Activated CD8-positive, alpha-beta T cell treated with anti-CD3 and anti-CD28 coated beads, Interleukin-2, amount 10 ng/mL, durations not matched to agents 7 days and 5 days (primary cell): ENCODE results near the gene FIGN. TPM values are rescaled to one million over a fixed set of nuclear protein-coding genes. Genes with fewer than 3 reads are reported as not detected.

Source experiments
- ATAC-seq: fragments of 150-1000 bp; cut with Tn5 transposase; one replicate; pipeline ENCODE4 v1.10.0; 2021; ENCODE audit warnings: moderate library complexity
- CTCF ChIA-PET: fragments of 350-600 bp; sonication (Branson Sonifier 250); formaldehyde crosslinking; loops from one replicate; lab custom pipeline; 2021; ENCODE audit warnings: antibody characterized with exemption; lab: Charles Lee
- POLR2A ChIA-PET: fragments of 350-600 bp; sonication (Branson Sonifier 250); formaldehyde crosslinking; loops from one replicate; lab custom pipeline; 2021; ENCODE audit warnings: antibody characterized with exemption; lab: Charles Lee
- DNase-seq: peaks from one replicate; pipeline ENCODE4 v3.0.0-alpha.2; 2020
- H3K27ac Mint-ChIP-seq: one replicate; pipeline ENCODE4 v1.8.0; 2021; ENCODE audit warnings: mild to moderate bottlenecking, mixed read lengths
- H3K27me3 Mint-ChIP-seq: one replicate; pipeline ENCODE4 v1.8.0; 2021; ENCODE audit warnings: low read depth, mixed read lengths
- H3K36me3 Mint-ChIP-seq: one replicate; pipeline ENCODE4 v1.8.0; 2021; ENCODE audit warnings: low read depth, mixed read lengths
- H3K4me1 Mint-ChIP-seq: one replicate; pipeline ENCODE4 v1.8.0; 2021; ENCODE audit warnings: low read depth, mixed read lengths
- H3K4me3 Mint-ChIP-seq: one replicate; pipeline ENCODE4 v1.8.0; 2021; ENCODE audit warnings: mild to moderate bottlenecking, mixed read lengths
- H3K9me3 Mint-ChIP-seq: one replicate; pipeline ENCODE4 v1.8.0; 2022; ENCODE audit warnings: mixed read lengths; ENCODE audit not compliant: insufficient read depth
- total RNA-seq, 2 experiments: library from RNA; stranded (reverse); gene quantifications; one replicate each; pipeline ENCODE4 v1.2.3, GENCODE V29; 2021

The FIGN gene
- total RNA-seq, 2 experiments from 2014 or later, result not detected

DNA sequence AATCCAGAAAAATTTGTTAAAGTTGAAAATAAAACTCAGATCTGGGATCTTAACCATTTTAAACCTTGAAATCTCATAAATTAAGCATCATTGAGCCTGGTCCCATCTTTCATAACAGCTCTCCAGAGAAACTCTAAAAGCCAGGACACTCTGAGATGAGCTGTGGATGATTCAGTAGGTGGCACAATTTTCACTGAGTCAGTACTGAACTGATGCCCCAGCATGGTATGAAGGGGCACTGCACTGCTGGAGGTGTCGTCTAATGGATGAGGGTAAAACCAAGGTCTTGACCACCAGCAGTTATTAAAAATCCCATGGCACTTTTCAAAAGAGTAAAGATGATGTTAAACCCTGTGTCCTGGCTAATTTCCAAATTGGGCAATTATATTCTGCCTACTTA is 170.6 kb downstream of the FIGN start:
- Mint-ChIP-seq H3K27ac (no peak overlapping the region), H3K4me1 (no peaks in the 10 kb centered on the region), H3K27me3 (no peaks in the 10 kb centered on the region), H3K4me3 (no peak overlapping the region), H3K36me3 (no peaks in the 10 kb centered on the region), H3K9me3 (no peaks in the 10 kb centered on the region)
- POLR2A ChIA-PET, result no interaction called here
- DNase-seq (no peak), ATAC-seq (no peak)
- CTCF ChIA-PET, result no interaction called here

DNA sequence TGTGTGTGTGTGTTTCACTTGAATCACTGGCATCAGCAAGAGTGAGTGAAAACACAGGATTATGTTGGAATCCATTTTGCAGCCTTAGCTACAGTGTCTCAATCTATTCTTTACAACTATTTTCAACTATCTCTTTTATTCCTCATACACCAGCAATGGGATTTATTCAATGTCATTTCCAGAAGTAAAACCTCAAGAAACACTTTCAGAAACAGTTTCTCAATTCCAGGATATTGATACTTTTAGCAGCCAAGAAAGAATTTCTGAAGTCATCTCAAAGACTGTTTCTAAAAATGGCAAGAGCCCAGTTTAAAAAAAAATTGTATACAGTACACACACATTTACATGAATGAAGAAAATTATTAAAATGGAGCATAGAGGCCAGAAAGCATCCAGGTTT is 171.6 kb downstream of the FIGN start:
- CTCF ChIA-PET, result no interaction called here
- H3K4me1 Mint-ChIP-seq, result no peaks in the 10 kb centered on the region
- no peak for DNase-seq
- no peaks in the 10 kb centered on the region for H3K9me3 Mint-ChIP-seq
- no peaks in the 10 kb centered on the region for H3K36me3 Mint-ChIP-seq
- no peaks in the 10 kb centered on the region for H3K27me3 Mint-ChIP-seq
- no peak overlapping the region for H3K27ac Mint-ChIP-seq
- no peak overlapping the region for H3K4me3 Mint-ChIP-seq
- POLR2A ChIA-PET, result no interaction called here
- no peak for ATAC-seq

DNA sequence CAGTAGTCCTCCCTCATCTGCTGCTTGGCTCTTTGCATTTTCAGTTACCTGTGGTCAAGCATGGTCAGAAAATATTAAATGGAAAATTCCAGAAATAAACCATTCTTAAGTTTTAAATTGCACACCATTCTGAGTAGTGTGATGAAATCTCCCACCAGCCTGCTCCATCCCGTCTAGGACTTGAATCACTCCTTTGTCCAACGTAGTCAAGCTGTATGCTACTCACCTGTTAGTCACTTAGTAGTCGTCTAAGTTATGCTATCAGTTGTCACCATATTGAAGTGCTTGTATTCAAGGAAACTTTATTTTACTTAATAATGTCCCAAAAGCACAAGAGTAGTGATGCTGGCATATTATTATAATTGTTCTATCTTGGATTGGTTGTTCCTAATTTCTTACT is 172.5 kb downstream of the FIGN start:
- ATAC-seq, result no peak
- Mint-ChIP-seq H3K36me3 (no peaks in the 10 kb centered on the region), H3K9me3 (no peaks in the 10 kb centered on the region), H3K27me3 (no peaks in the 10 kb centered on the region), H3K27ac (no peak overlapping the region), H3K4me3 (no peak overlapping the region), H3K4me1 (no peaks in the 10 kb centered on the region)
- CTCF ChIA-PET, result no interaction called here
- POLR2A ChIA-PET, result no interaction called here
- DNase-seq, result no peak

DNA sequence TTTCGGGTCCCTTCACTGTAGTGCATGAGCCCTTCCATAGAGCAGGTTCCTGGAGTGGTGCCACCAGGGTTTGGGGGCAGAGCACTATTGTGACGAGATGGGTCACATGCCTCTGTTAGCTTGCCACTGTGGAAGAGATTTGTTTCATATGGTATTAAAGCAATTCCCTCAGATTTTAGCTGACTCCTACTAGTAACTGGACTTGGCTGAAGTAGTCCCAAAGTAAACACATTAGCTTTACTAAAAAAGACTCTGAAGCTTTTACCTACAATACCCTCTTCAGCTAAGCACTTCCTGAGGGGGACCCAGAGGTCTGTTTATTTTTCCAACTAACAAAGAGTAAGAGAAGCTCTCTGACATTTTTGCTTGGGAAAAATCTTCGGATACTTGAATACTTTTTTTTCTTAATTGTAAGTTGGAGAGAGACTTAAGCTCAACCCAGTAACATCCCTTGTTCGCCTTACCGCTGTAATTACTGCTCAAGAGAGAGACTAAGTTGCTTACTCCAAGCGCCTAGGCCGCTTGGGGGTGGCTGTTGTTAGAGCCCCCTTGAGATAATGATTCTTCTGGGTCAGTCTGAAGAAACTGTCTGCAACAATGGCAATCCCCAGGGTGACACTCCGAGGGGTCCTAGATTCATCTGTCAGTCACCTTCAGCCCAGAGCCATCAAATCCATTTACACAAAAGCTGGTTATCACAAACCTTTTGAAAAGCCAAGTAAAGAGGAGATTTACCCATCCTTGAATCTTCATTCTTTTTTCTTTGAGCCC is 177.4 kb downstream of the FIGN start:
- no peaks in the 10 kb centered on the region for H3K4me1 Mint-ChIP-seq
- no peaks in the 10 kb centered on the region for H3K27me3 Mint-ChIP-seq
- H3K4me3 Mint-ChIP-seq, result no peak overlapping the region
- H3K27ac Mint-ChIP-seq, result no peak overlapping the region
- H3K9me3 Mint-ChIP-seq, result peaks cover 4% of the 10 kb centered on the region
- no peaks in the 10 kb centered on the region for H3K36me3 Mint-ChIP-seq
- DNase-seq, result no peak
- no peak for ATAC-seq
- ChIA-PET POLR2A (no interaction called here), CTCF (no interaction called here)

DNA sequence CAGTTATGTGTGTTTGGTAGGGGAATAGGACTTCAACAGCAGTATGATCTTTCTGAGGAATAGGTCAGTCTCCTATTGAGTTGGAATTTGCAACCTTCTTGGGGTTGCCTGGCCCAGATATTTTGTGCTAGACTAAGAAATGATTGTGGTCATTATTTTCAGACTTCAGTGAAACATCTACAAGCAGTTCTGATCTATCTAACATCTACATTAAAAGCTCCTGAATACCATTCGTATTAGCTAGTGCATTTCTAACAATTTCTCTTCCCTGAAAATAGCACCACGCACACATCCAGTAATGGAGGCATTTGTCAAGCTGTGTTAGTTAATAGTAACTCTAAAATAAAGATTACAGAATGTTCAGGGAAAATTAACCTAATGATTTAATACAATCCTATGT is 179.3 kb downstream of the FIGN start:
- POLR2A ChIA-PET, result no interaction called here
- H3K9me3 Mint-ChIP-seq, result peaks cover 4% of the 10 kb centered on the region
- no peak for ATAC-seq

DNA sequence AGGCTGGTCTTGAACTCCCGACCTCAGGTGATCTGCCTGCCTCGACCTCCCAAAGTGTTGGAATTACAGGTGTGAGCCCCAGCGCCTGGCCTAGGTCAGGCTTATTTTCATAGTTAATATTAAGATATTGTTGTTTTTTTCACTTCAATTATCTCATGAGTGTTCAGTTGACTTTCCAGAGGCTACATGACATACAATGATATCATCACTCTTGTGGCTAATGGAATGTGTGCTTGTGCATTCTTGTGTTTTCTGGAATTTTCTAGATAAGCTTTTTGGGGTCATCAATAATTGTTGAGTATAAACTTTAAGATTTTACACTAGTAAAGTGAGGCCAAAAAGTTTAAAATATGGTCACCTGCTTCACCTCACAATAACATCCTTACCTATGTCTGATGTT is 180.9 kb downstream of the FIGN start:
- Mint-ChIP-seq H3K9me3 (peaks cover 9% of the 10 kb centered on the region), H3K27ac (no peak overlapping the region), H3K4me3 (no peak overlapping the region), H3K4me1 (no peaks in the 10 kb centered on the region), H3K36me3 (no peaks in the 10 kb centered on the region), H3K27me3 (no peaks in the 10 kb centered on the region)
- no peak for ATAC-seq
- no peak for DNase-seq
- CTCF ChIA-PET, result no interaction called here
- POLR2A ChIA-PET, result no interaction called here

More for the DNA sequence above, 179.3 kb downstream of the FIGN start:
- DNase-seq, result no peak
- Mint-ChIP-seq H3K36me3 (no peaks in the 10 kb centered on the region), H3K4me1 (no peaks in the 10 kb centered on the region), H3K27me3 (no peaks in the 10 kb centered on the region), H3K4me3 (no peak overlapping the region), H3K27ac (no peak overlapping the region)
- CTCF ChIA-PET, result no interaction called here

DNA sequence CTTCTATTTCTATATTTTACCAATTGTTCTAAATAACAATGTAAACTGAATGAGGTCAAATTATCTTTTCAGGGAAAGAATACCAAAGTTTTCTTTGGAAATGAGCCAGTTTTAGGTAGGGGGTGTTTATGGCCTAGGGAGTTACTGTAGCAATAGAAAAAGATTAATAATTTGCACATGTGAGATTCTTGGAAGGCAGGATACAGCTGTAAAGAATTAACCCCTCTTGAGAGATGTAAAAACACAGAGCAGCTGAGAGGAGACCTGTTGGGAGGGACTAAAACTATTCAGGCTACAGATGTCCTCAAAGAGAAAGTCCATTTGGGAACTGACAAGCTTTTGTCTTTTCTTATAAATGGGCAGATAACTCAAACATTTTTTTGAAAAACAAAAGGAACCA is 182.2 kb downstream of the FIGN start:
- Mint-ChIP-seq H3K4me1 (no peaks in the 10 kb centered on the region), H3K27ac (no peak overlapping the region), H3K36me3 (no peaks in the 10 kb centered on the region), H3K9me3 (peaks cover 9% of the 10 kb centered on the region), H3K27me3 (no peaks in the 10 kb centered on the region), H3K4me3 (no peak overlapping the region)
- no peak for DNase-seq
- CTCF ChIA-PET, result no interaction called here
- ATAC-seq, result no peak
- POLR2A ChIA-PET, result no interaction called here

DNA sequence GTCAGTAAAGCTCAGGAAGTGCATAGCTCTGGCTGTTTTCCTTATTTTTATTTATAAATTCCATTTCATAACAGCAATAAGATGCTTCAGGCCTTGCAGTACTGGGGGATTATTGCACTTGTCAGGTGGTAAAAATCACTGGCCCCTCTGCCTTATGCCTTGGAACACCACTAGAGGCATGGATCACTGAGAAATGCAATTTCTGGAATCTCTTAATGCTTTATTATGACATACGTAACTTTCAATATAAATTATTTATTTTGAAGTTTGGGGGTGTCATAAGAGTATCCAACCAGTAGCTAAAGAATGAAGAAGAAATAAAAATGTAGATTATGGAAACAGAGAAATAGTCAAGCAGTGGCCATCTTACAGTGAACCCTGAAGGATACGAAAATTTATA is 183.1 kb downstream of the FIGN start:
- Mint-ChIP-seq H3K27ac (no peak overlapping the region), H3K4me3 (no peak overlapping the region), H3K9me3 (peaks cover 6% of the 10 kb centered on the region), H3K27me3 (no peaks in the 10 kb centered on the region), H3K4me1 (no peaks in the 10 kb centered on the region), H3K36me3 (no peaks in the 10 kb centered on the region)
- DNase-seq, result no peak
- ChIA-PET CTCF (no interaction called here), POLR2A (no interaction called here)
- no peak for ATAC-seq

DNA sequence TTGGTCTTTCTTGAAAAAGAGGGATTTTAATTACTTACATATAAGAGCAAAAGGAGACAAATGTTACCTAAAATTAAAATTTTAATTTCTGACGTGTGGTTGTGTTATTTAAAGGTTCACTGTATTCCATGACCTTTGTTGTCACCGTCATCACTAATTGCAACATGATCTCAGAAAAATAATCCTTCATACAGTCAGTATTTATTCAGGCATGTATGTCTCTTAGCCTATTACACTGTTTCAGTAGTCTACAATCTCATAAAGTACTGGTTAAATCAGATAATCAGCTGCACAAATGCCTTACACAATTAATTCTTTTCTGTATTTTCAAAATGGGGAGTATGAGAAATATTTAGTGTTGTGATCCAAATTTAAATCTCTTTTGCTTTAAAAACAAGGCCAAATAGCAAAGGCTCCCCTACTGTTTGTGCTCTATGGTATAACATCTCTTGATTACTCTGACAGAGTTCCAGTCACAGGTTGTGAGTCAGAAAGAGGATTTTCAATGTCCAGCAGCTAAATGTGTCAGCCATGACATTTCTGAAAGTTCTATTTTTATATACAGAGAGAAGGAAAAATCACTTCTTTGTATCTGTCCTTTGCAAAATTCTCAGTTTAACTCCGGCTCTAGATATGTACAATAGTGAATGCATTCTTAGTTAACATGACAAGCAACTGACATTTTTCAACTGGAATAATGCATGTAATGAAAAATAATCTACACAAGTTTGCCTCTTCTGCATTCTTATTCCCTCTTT is 184.0 kb downstream of the FIGN start:
- no peak overlapping the region for H3K4me3 Mint-ChIP-seq
- H3K27ac Mint-ChIP-seq, result no peak overlapping the region
- CTCF ChIA-PET, result no interaction called here
- ATAC-seq (no peak), DNase-seq (no peak)
- POLR2A ChIA-PET, result no interaction called here
- H3K4me1 Mint-ChIP-seq, result no peaks in the 10 kb centered on the region
- peaks cover 5% of the 10 kb centered on the region for H3K9me3 Mint-ChIP-seq
- H3K27me3 Mint-ChIP-seq, result no peaks in the 10 kb centered on the region
- H3K36me3 Mint-ChIP-seq, result no peaks in the 10 kb centered on the region

DNA sequence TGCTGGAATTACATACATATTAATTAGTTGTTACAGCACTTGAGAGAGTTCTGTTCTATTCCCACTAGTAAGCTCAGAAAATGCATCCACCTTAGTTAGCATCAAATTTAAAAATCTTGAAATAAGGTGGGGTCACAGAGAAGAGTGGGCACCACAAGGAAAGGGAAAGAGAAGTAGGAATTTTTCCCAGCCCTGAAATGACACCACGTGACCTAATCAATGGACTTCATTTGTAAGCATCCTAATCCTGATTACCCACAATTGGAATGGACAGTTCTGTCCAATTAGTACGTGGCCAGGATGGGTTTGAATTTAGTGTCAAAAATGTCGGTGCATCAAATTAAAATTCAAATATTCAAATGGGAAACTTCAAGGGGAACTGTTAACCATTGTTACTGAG is 186.8 kb downstream of the FIGN start:
- Mint-ChIP-seq H3K27ac (no peak overlapping the region), H3K27me3 (no peaks in the 10 kb centered on the region), H3K4me3 (no peak overlapping the region), H3K4me1 (no peaks in the 10 kb centered on the region), H3K36me3 (no peaks in the 10 kb centered on the region), H3K9me3 (peaks cover 5% of the 10 kb centered on the region)
- ChIA-PET POLR2A (no interaction called here), CTCF (no interaction called here)
- ATAC-seq, result no peak
- DNase-seq, result no peak
